Activated gamma-delta T cell (primary cell): ENCODE measurements around the gene COPZ1.
"Not testable (repeated sequence)": the region's sequence is repeated elsewhere in the genome, so short reads cannot be mapped to it uniquely, and the experiment has no call there.

ENCODE experiments used
- DNase-seq: peaks from one replicate; lab custom pipeline; 2025; lab: John Stamatoyannopoulos, UW

Gene COPZ1

GRCh38 chr12:54331461-54331860 is 6.5 kb downstream of the COPZ1 start:
- DNase-seq = no peak

GRCh38 chr12:54333420-54334034 is 8.6 kb downstream of the COPZ1 start:
- no peak for DNase-seq

GRCh38 chr12:54337280-54337842 is 12.4 kb downstream of the COPZ1 start:
- DNase-seq = no peak

GRCh38 chr12:54337854-54338650 is 13.1 kb downstream of the COPZ1 start:
- no peak for DNase-seq

- DNase-seq = no peak
Observed at GRCh38 chr12:54338698-54339296, 13.9 kb downstream of the COPZ1 start.

- DNase-seq = no peak
Observed at GRCh38 chr12:54340846-54341245, 15.9 kb downstream of the COPZ1 start.

- no peak for DNase-seq
Observed at GRCh38 chr12:54341378-54342300, 16.7 kb downstream of the COPZ1 start.

- no peak for DNase-seq
Observed at GRCh38 chr12:54349036-54349435, 24.1 kb downstream of the COPZ1 start.

GRCh38 chr12:54349679-54350078 is 24.7 kb downstream of the COPZ1 start:
- DNase-seq = no peak

GRCh38 chr12:54350743-54351142 is 25.8 kb downstream of the COPZ1 start:
- no peak for DNase-seq

GRCh38 chr12:54351341-54351740 is 26.4 kb downstream of the COPZ1 start:
- no peak for DNase-seq

GRCh38 chr12:54352022-54352531 is 27.1 kb downstream of the COPZ1 start:
- DNase-seq = no peak

- no peak for DNase-seq
Observed at GRCh38 chr12:54352891-54353874, 28.3 kb downstream of the COPZ1 start.

GRCh38 chr12:54354271-54354670 is 29.3 kb downstream of the COPZ1 start:
- not testable (repeated sequence) for DNase-seq

GRCh38 chr12:54355104-54355815 is 30.3 kb downstream of the COPZ1 start:
- no peak for DNase-seq

GRCh38 chr12:54356228-54356627 is 31.3 kb downstream of the COPZ1 start:
- no peak for DNase-seq

GRCh38 chr12:54356951-54357356 is 32.0 kb downstream of the COPZ1 start:
- no peak for DNase-seq

- DNase-seq = no peak
Observed at GRCh38 chr12:54357506-54358190, 32.7 kb downstream of the COPZ1 start.
